GM23248 (cell line): Measurements from ENCODE around the gene HNF1A. TPM values are rescaled to one million over a fixed set of nuclear protein-coding genes. Genes with fewer than 3 reads are reported as not detected.

Source experiments
- DNase-seq: peaks from one replicate; pipeline ENCODE4 v3.0.0-alpha.2; 2015
- H2AFZ ChIP-seq: fragments of 200-600 bp; sonication (generic); 2 replicates; pipeline ENCODE4 v1.6.1; 2016; ENCODE audit warnings: antibody characterized with exemption
- H3F3A ChIP-seq: fragments of 200-600 bp; sonication (generic); 2 replicates; pipeline ENCODE4 v1.6.1; 2016; ENCODE audit warnings: mild to moderate bottlenecking, antibody characterized with exemption, mixed run types; ENCODE audit not compliant: insufficient read depth
- H3K27ac ChIP-seq: fragments of 200-600 bp; sonication (generic); 2 replicates; pipeline ENCODE4 v1.5.1; 2016; ENCODE audit warnings: mild to moderate bottlenecking
- H3K27me3 ChIP-seq: fragments of 200-600 bp; sonication (generic); replicated peaks from 2 replicates; pipeline ENCODE4 v1.6.1; 2016; ENCODE audit warnings: mild to moderate bottlenecking; ENCODE audit not compliant: insufficient read depth
- H3K36me3 ChIP-seq: fragments of 200-600 bp; sonication (generic); 2 replicates; pipeline ENCODE4 v1.6.1; 2016; ENCODE audit warnings: low read depth, mild to moderate bottlenecking
- H3K4me1 ChIP-seq: fragments of 200-600 bp; sonication (generic); 2 replicates; pipeline ENCODE4 v1.6.1; 2016; ENCODE audit warnings: mild to moderate bottlenecking; ENCODE audit not compliant: insufficient read depth
- H3K4me2 ChIP-seq: fragments of 200-600 bp; sonication (generic); one replicate; pipeline ENCODE4 v1.6.1; 2016; ENCODE audit warnings: mild to moderate bottlenecking; ENCODE audit not compliant: unreplicated experiment
- H3K4me3 ChIP-seq: fragments of 200-600 bp; sonication (generic); 2 replicates; pipeline ENCODE4 v1.5.1; 2016; ENCODE audit warnings: mild to moderate bottlenecking
- H3K79me2 ChIP-seq: fragments of 200-600 bp; sonication (generic); 2 replicates; pipeline ENCODE4 v1.6.1; 2016; ENCODE audit warnings: mild to moderate bottlenecking; ENCODE audit not compliant: insufficient read depth
- H3K9ac ChIP-seq: fragments of 200-600 bp; sonication (generic); 2 replicates; pipeline ENCODE4 v1.6.1; 2016; ENCODE audit warnings: mild to moderate bottlenecking
- H3K9me2 ChIP-seq: fragments of 200-600 bp; sonication (generic); 2 replicates; pipeline ENCODE4 v1.6.1; 2016; ENCODE audit warnings: mixed run types, mild to moderate bottlenecking, moderate library complexity; ENCODE audit not compliant: insufficient read depth
- H3K9me3 ChIP-seq: fragments of 200-600 bp; sonication (generic); one replicate; pipeline ENCODE4 v1.6.1; 2017; ENCODE audit warnings: low read depth
- H4K20me1 ChIP-seq: fragments of 200-600 bp; sonication (generic); 2 replicates; pipeline ENCODE4 v1.6.0; 2016; ENCODE audit not compliant: insufficient read depth
- EZH2 ChIP-seq: fragments of 200-600 bp; sonication (generic); IDR thresholded peaks from 2 replicates; pipeline ENCODE4 v1.6.1; 2018; ENCODE audit warnings: antibody characterized with exemption, mild to moderate bottlenecking; ENCODE audit not compliant: insufficient read depth, poor library complexity, severe bottlenecking
- EZH2phosphoT487 ChIP-seq: fragments of 200-600 bp; sonication (generic); IDR thresholded peaks from 2 replicates; pipeline ENCODE4 v1.6.1; 2018; ENCODE audit warnings: antibody characterized with exemption, moderate library complexity, mild to moderate bottlenecking, low read depth; ENCODE audit not compliant: insufficient read depth
- WGBS, 2 experiments: methylation state at CpG; one replicate each; pipeline ENCODE4 v1.1.6; 2015 to 2017; ENCODE audit warnings: low lambda C conversion rate in 2 of 2, low coverage in 1 of 2; ENCODE audit errors: missing lambda C conversion rate in 2 of 2; 5-methylcytosine and 5-hydroxymethylcytosine counted together
- in situ Hi-C: fragments of 300-500 bp; cut with MboI; formaldehyde crosslinking; loops from 2 replicates; pipeline ENCODE4 v1.15.0; 2020
- polyA plus RNA-seq: library from polyadenylated mRNA; unstranded; fragments of >200 nt; fragmentation: Nextera tagmentation; extraction: Ambion mirVana; gene quantifications from 2 replicates; pipeline ENCODE4 v1.2.1, GENCODE V29; 2016
- total RNA-seq: library from RNA; depleted of rRNA; stranded (reverse); fragments of >200 nt; shearing (Covaris generic); gene quantifications from 2 replicates; pipeline ENCODE4 v1.2.3, GENCODE V29; 2014

The HNF1A gene
- total and polyA plus RNA-seq, 2 experiments from 2014 or later = not detected

DNA sequence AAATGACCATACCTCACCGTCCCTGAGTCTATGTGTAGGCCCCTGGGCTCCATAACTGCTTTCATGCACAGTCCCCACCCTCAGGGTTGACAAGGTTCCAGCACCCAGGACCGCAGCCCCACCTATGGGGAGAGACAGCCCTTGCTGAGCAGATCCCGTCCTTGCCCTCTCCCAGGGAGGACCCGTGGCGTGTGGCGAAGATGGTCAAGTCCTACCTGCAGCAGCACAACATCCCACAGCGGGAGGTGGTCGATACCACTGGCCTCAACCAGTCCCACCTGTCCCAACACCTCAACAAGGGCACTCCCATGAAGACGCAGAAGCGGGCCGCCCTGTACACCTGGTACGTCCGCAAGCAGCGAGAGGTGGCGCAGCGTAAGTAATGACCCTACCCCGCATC is 10.3 kb downstream of the HNF1A start:
- H3K4me2 ChIP-seq = no peak overlapping the region
- no peaks in the 10 kb centered on the region for H3K4me1 ChIP-seq
- H3K9ac ChIP-seq = no peak overlapping the region
- no peak overlapping the region for H3K4me3 ChIP-seq
- 68 to 71% methylated on average over 17 of the region's 17 CpGs for WGBS, 2 experiments
- H3K79me2 ChIP-seq = no peaks in the 10 kb centered on the region
- DNase-seq = no peak
- in situ Hi-C loops = no loop called here
- no peaks in the 10 kb centered on the region for H4K20me1 ChIP-seq
- no peaks in the 10 kb centered on the region for H3K9me2 ChIP-seq
- TF ChIP-seq EZH2 = no peak
- H2AFZ ChIP-seq = no peak overlapping the region
- H3K36me3 ChIP-seq = no peaks in the 10 kb centered on the region
- H3K27me3 ChIP-seq = peaks cover 4% of the 10 kb centered on the region; the same call in 1 of the 2 replicates
- H3F3A ChIP-seq = no peaks in the 10 kb centered on the region
- no peak overlapping the region for H3K27ac ChIP-seq
- H3K9me3 ChIP-seq = no peaks in the 10 kb centered on the region

- Histone ChIP-seq H3F3A (no peaks in the 10 kb centered on the region), H3K9me2 (no peaks in the 10 kb centered on the region), H3K9me3 (no peaks in the 10 kb centered on the region), H3K79me2 (no peaks in the 10 kb centered on the region), H3K4me3 (no peak overlapping the region), H3K4me2 (no peak overlapping the region), H4K20me1 (no peaks in the 10 kb centered on the region), H3K9ac (no peak overlapping the region), H3K36me3 (no peaks in the 10 kb centered on the region), H3K27me3 (peaks cover 4% of the 10 kb centered on the region; the same call in 1 of the 2 replicates), H3K4me1 (no peaks in the 10 kb centered on the region), H3K27ac (no peak overlapping the region), H2AFZ (no peak overlapping the region)
- WGBS, 2 experiments = 65 to 71% methylated on average over 3 of the region's 3 CpGs
- no peak for DNase-seq
- in situ Hi-C loops = no loop called here
- TF ChIP-seq EZH2 = no peak
These were observed 11.3 kb downstream of the HNF1A start for GRCh38 chr12:120989687-120990086.

GRCh38 chr12:120990487-120991055 is 12.2 kb downstream of the HNF1A start:
- H3K4me3 ChIP-seq = no peak overlapping the region
- WGBS, 2 experiments = 66 to 94% methylated on average over 1 to 2 of the region's 2 CpGs
- DNase-seq = no peak
- no peaks in the 10 kb centered on the region for H3K9me3 ChIP-seq
- H3K9me2 ChIP-seq = no peaks in the 10 kb centered on the region
- H3K9ac ChIP-seq = no peak overlapping the region
- H3K4me1 ChIP-seq = no peaks in the 10 kb centered on the region
- no peak for TF ChIP-seq EZH2
- no peak for TF ChIP-seq EZH2phosphoT487
- no peaks in the 10 kb centered on the region for H3K36me3 ChIP-seq
- no peak overlapping the region for H3K27ac ChIP-seq
- H2AFZ ChIP-seq = no peak overlapping the region
- no peaks in the 10 kb centered on the region for H4K20me1 ChIP-seq
- in situ Hi-C loops = no loop called here
- no peak overlapping the region for H3K4me2 ChIP-seq
- H3F3A ChIP-seq = no peaks in the 10 kb centered on the region
- peaks cover 12% of the 10 kb centered on the region; the same call in 1 of the 2 replicates for H3K27me3 ChIP-seq
- H3K79me2 ChIP-seq = no peaks in the 10 kb centered on the region

DNA sequence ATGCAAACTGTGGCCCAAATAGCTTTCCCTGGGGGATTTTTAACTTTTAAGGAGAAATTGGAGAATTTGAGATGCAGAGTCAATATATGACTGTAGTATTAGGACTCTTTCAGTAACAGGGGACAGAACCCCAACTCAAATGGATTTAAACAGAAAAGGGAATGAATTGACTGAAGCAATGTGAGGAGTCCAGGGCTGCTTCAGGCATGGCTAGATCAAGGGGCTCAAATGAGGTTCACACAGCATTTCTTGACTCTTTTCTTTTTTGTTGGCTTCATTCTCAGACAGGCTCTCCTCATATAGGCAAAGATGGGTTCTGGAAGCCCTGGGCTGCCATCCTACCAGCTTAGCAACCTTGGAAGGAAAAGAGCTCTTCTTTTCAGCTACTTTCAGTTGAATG is 13.6 kb downstream of the HNF1A start:
- Histone ChIP-seq H3K27me3 (peaks cover 15% of the 10 kb centered on the region; the same call in 1 of the 2 replicates), H3K36me3 (no peaks in the 10 kb centered on the region), H3K27ac (no peak overlapping the region), H3K9me2 (no peaks in the 10 kb centered on the region), H4K20me1 (no peaks in the 10 kb centered on the region), H3K9me3 (no peaks in the 10 kb centered on the region), H3K9ac (no peak overlapping the region), H3K79me2 (no peaks in the 10 kb centered on the region), H3K4me3 (no peak overlapping the region), H3K4me2 (no peak overlapping the region), H3F3A (no peaks in the 10 kb centered on the region), H2AFZ (no peak overlapping the region), H3K4me1 (no peaks in the 10 kb centered on the region)
- TF ChIP-seq EZH2 (no peak), EZH2phosphoT487 (no peak)
- in situ Hi-C loops = no loop called here
- DNase-seq = no peak

DNA sequence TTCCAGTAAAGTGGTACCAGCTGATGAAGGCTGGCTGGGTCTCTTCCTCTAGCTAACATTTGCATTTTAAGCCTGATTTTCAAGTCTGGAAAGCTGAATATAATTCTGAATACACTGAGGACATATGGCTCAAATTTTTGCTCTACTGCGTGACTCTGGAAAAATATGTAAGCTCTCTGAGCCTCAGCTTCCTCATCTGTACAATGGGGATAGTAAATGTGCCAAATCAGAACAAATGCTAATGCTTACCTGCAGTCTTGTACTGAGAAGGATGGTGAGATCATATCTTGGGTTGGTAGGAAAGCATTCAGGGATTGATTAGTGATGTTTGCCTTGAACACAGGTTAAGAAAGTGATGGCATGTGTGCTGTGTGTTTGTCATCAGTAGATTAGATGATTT is 14.6 kb downstream of the HNF1A start:
- no peak overlapping the region for H3K27ac ChIP-seq
- in situ Hi-C loops = no loop called here
- TF ChIP-seq EZH2phosphoT487 (no peak), EZH2 (no peak)
- no peaks in the 10 kb centered on the region for H3K9me3 ChIP-seq
- 37 to 41% methylated on average over 1 of the region's 1 CpG for WGBS, 2 experiments
- no peaks in the 10 kb centered on the region for H3K36me3 ChIP-seq
- H3K4me3 ChIP-seq = no peak overlapping the region
- H3K9me2 ChIP-seq = no peaks in the 10 kb centered on the region
- H3K4me2 ChIP-seq = no peak overlapping the region
- H2AFZ ChIP-seq = no peak overlapping the region
- no peaks in the 10 kb centered on the region for H3K4me1 ChIP-seq
- DNase-seq = no peak
- H4K20me1 ChIP-seq = no peaks in the 10 kb centered on the region
- peaks cover 15% of the 10 kb centered on the region; the same call in 1 of the 2 replicates for H3K27me3 ChIP-seq
- H3K9ac ChIP-seq = no peak overlapping the region
- H3F3A ChIP-seq = no peaks in the 10 kb centered on the region
- no peaks in the 10 kb centered on the region for H3K79me2 ChIP-seq
